ENCODE measurements around the gene CFDP1. TPM values are rescaled to one million over a fixed set of nuclear protein-coding genes. Genes with fewer than 3 reads are reported as not detected.

The CFDP1 gene
- total and polyA plus RNA-seq, 12 donors, result 40.6 to 129 (median 61.4) TPM

GRCh38 chr16:75462806-75463205 lies 29.5 kb upstream of the CFDP1 start:
- no peak for DNase-seq
- WGBS, 4 donors, result 27 to 38% (median 31%) methylated on average over 2 of the region's 2 CpGs
- Histone ChIP-seq H3K27ac (peak overlapping the region in 1 of 5 donors; percentile 97), H3K27me3 (no peaks in the 10 kb centered on the region), H3K9me3 (replicated peaks in 1 of 3) (no peaks in the 10 kb centered on the region), H3K4me1 (replicated peaks in 1 of 2) (peaks cover 6 to 19% of the 10 kb centered on the region in 2 donors), H3K36me3 (replicated peaks in 1 of 2) (no peaks in the 10 kb centered on the region), H3K4me3 (no peak overlapping the region)
- intact Hi-C loops (cut with DNase I), result no loop called here
- no peak for TF ChIP-seq POLR2A (IDR thresholded peaks at IDR 0.05)
- no peak for TF ChIP-seq CTCF (IDR thresholded peaks at IDR 0.05)

- WGBS, 4 donors, result 76 to 91% (median 79%) methylated on average over 2 of the region's 2 CpGs
- no peak for TF ChIP-seq POLR2A (IDR thresholded peaks at IDR 0.05)
- TF ChIP-seq CTCF (IDR thresholded peaks at IDR 0.05), result no peak
- H3K4me3 ChIP-seq, result no peak overlapping the region
- H3K27me3 ChIP-seq, result no peaks in the 10 kb centered on the region
- no peak overlapping the region for H3K27ac ChIP-seq
- no peaks in the 10 kb centered on the region for H3K36me3 ChIP-seq (replicated peaks in 1 of 2)
- intact Hi-C loops (cut with DNase I), result no loop called here
- DNase-seq, result peak in 1 of 7 donors; percentile 10
- H3K4me1 ChIP-seq (replicated peaks in 1 of 2), result peaks cover 16 to 28% of the 10 kb centered on the region in 2 donors
- no peaks in the 10 kb centered on the region for H3K9me3 ChIP-seq (replicated peaks in 1 of 3)
These were observed 28.3 kb upstream of the CFDP1 start for GRCh38 chr16:75461575-75461974.

GRCh38 chr16:75460446-75460845 lies 27.1 kb upstream of the CFDP1 start:
- H3K9me3 ChIP-seq (replicated peaks in 1 of 3), result no peaks in the 10 kb centered on the region
- H3K27ac ChIP-seq, result no peak overlapping the region
- DNase-seq, result peak in 1 of 7 donors; percentile 10
- TF ChIP-seq POLR2A (IDR thresholded peaks at IDR 0.05) (no peak), CTCF (IDR thresholded peaks at IDR 0.05) (no peak)
- H3K4me3 ChIP-seq, result no peak overlapping the region
- intact Hi-C loops (cut with DNase I), result no loop called here
- peaks cover 17 to 30% of the 10 kb centered on the region in 2 donors for H3K4me1 ChIP-seq (replicated peaks in 1 of 2)
- no peaks in the 10 kb centered on the region for H3K27me3 ChIP-seq
- 15 to 50% (median 44%) methylated on average over 1 of the region's 1 CpG for WGBS, 4 donors
- no peaks in the 10 kb centered on the region for H3K36me3 ChIP-seq (replicated peaks in 1 of 2)

- Histone ChIP-seq H3K36me3 (replicated peaks in 1 of 2) (no peaks in the 10 kb centered on the region), H3K9me3 (replicated peaks in 1 of 3) (no peaks in the 10 kb centered on the region), H3K27me3 (no peaks in the 10 kb centered on the region), H3K4me3 (no peak overlapping the region), H3K4me1 (replicated peaks in 1 of 2) (peaks cover 17 to 30% of the 10 kb centered on the region in 2 donors), H3K27ac (no peak overlapping the region)
- DNase-seq, result peak in 1 of 7 donors; percentile 30
- TF ChIP-seq CTCF (IDR thresholded peaks at IDR 0.05), result no peak
- TF ChIP-seq POLR2A (IDR thresholded peaks at IDR 0.05), result no peak
- 96 to 100% (median 99%) methylated on average over 3 to 4 of the region's 4 CpGs for WGBS, 4 donors
- intact Hi-C loops (cut with DNase I), result no loop called here
These were observed 26.4 kb upstream of the CFDP1 start for GRCh38 chr16:75459691-75460090.

All from adrenal gland (tissue), 12 donors.